Colon (tissue), 2 donors: Measurements from ENCODE around the gene ANTKMT.
"Not testable (repeated sequence)": the region's sequence is repeated elsewhere in the genome, so short reads cannot be mapped to it uniquely, and the experiment has no call there.

Source experiments
- FAIRE-seq: peaks from 2 replicates; lab custom pipeline; 2012; peaks lifted over from hg19 to GRCh38; lab: Jason Lieb, UNC
- donor health status: control.
- donor health status: control.

Gene ANTKMT

DNA sequence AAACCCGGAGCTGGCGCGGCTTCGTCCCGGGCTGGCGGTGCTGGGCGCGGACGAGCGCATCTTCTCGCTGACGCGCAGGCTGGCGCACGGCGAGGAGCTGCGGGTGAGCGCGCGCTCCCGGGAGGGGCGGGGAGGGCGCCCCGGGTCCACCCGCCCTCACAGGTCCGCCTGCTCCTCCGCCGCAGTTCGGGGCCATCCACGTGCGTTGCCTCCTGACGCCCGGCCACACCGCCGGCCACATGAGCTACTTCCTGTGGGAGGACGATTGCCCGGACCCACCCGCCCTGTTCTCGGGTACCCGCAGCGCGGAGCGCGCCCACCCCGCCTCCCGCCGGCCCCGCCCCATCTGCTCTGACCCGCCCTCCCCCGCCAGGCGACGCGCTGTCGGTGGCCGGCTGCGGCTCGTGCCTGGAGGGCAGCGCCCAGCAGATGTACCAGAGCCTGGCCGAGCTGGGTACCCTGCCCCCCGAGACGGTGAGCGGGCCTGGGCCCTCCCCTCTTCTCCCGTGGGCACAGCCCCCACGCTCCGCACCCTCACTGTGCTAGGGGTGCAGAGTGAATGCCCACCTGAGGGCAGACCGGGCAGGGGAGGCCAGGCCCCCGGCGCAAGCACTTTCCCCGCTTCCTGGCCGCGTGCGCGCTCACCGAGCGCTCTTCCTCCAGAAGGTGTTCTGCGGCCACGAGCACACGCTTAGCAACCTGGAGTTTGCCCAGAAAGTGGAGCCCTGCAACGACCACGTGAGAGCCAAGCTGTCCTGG is 7.4 kb downstream of the ANTKMT start:
- FAIRE-seq: no peak

DNA sequence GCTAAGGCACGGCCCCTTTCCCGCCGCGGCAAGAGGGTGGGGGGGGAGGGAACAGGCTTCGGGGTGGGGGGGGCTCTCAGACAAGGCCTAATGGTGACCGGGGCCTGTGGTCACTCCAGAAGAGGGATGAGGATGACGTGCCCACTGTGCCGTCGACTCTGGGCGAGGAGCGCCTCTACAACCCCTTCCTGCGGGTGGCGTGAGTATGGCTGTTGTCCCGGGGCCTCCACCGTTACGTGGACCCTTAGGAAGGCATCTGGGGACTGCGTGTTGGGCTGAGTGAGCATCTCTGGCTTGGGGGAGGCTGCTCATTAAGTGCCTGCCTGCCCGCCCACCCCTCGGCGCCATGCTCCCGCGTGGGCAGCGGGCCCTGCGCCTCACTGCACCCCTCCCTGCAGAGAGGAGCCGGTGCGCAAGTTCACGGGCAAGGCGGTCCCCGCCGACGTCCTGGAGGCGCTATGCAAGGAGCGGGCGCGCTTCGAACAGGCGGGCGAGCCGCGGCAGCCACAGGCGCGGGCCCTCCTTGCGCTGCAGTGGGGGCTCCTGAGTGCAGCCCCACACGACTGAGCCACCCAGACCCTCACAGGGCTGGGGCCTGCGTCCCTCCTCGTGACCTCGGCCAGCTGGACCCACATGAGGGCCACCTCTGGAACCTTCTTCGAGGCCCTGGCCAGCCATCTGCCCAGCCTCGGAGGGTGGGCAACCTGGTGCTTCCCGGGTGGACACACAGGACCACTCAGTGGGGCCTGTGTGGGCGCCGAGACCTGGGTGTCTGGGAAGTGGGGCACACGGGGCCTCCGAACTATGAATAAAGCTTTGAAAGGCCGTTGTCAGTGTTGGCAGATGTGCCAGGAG is 8.2 kb downstream of the ANTKMT start:
- FAIRE-seq: no peak

DNA sequence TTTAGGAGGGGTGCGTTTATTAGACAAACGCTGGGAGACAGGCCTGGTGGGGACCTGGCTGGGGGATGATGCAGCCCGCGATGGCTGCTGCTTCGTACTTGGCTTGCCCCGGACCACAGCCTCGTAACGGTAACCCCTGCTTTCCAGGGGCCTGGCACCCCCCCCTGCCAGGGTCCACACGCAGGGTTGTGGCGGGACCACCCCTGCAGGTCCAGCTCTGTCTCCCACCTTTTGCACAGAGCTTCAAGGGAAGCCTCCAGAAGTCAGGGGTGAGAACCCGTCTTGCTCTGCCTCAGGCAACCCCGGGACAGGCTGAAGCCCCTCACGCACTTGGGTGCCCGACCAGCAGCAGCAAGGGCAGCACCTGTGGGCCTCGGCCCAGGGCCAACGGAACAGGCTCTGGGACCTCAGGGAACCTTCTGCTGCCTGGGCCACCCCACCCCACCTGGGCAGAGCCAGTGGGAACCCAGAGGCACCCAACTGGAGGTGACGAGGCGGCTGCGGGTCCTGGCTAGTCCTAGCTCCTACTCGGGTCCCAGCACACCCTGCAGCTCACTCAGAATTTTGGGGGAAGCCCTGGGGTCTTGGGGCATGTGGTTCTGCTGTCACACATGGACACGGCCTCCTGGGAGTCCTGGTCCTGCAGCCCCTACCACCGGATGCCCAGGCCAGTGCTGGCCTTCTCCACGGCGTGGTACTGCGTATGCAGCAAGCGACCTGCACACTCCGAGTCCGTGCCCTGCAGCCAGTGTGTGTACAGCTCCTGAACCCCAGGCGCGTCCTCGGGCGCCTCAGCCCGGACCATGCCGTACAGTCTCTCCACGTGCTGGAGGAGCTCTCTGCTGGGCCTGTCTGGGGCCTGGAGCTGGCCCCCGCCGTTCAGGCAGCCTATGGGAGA is 9.1 kb downstream of the ANTKMT start:
- FAIRE-seq: no peak

DNA sequence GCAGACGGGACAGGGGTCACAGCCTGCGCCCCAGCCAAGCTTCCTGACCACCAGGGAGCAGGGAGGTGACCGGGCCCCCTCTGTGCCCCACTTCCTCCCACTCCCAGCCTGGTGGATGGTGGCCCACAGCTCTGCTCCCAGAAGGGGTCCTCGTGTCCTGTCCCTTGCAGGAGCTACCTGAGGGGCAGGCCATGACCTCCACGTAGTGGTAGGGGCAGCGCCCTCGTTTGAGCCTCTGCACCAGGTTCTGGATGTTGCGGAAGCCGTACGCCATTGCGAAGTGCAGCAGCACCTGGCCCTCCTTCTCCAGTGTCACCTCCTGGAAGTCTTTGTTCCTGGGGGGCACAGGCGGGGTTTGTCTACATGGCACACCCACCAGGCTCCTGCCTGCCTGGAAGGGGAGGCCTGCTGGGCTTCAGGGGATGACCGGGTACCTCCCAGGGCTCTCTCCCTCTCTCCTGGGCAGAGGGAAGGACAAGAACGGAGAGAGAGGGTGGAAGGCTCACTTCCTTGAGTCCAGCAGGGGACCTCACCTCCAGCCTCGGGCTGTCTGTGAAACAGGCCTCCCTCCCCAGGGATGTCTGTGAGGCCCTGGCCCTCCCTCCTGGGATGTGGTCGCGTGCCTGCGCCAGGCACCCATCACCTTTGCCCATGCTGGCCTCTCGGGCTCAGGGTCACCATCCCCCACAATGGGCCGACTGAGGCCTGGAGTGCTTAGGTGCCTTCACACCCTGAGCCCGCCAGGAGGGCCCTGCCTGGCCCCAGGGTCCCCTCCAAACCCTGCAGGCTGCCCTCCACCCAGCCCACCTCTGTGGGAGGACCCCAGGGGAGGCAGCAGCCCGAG is 9.9 kb downstream of the ANTKMT start:
- FAIRE-seq: no peak

DNA sequence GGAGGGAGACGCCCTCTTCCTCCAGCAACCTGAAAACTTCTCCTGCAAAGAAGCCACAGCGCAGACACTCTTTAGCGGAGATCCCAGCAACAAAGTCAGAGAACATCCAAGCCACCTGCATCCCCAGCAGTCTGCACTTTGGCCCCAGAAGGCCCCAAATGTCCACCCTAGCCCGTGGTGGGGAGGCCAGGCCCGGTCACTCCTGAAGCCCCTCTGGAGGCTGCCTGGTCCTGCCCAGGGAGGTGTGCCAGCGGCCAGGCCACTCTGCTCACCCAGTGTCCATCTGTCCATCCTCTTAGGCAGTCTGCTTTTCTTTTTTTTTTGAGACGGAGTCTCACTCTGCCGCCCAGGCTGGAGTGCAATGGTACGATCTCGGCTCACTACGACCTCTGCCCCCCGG is 11.4 kb downstream of the ANTKMT start:
- FAIRE-seq: no peak

DNA sequence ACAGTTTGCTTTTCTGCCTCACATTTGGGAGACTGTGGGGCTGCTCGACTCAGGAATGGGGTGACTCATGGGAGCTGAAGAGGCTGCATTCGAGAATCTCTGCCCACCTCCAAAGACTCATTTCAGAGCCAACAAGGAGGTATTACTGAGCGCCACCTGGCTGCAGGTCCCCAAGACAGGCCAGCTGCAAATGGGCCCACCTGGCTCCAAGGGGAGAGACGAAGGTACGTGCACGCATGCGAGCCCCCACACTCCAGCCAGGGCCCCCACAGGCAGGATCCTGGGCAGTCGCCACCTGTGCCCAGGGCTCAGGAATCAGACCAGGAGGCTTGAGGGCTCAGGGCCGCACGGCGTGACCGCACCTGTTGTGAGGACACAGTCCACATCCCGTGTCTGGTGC is 12.0 kb downstream of the ANTKMT start:
- no peak for FAIRE-seq

DNA sequence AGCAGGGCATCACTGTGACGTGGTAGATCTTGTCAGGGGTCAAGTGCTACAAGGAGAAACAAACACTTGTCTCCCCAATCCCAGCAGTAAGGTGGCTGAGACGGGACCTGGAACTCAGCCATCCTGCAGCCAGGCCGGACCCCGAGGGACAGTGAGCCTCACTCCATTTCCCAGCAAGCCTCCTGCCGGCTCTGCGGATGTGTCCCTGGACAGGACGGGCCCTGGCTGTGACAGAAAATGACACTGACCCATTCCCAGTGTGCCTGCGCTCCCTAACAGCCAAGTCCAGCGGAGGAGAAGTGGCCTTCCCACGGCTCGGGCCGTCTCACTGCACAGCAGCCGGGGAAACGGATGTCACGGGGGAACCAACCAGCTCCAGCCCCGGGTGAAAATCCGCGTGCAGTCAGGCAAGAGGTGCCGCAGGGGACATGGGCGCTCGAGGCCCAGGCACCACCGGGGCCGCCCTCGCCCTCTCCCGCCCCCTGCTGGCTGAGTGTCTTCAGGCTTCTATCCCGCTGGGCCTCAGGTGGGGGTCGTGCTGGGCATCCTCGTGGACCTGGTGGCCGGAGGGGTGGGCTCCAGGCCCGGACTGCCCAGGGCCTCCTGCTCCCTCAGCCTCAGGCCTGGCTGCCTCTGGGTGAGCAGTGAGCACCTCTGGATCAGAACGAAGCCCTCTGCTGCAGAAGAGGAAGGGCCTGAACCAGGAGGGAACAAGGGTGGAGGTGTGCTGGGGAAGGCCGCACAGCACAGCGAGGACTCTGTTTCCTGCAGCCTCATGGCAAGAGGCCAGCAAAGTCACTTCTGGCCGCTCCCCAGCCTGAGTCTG is 12.6 kb downstream of the ANTKMT start:
- no peak for FAIRE-seq

DNA sequence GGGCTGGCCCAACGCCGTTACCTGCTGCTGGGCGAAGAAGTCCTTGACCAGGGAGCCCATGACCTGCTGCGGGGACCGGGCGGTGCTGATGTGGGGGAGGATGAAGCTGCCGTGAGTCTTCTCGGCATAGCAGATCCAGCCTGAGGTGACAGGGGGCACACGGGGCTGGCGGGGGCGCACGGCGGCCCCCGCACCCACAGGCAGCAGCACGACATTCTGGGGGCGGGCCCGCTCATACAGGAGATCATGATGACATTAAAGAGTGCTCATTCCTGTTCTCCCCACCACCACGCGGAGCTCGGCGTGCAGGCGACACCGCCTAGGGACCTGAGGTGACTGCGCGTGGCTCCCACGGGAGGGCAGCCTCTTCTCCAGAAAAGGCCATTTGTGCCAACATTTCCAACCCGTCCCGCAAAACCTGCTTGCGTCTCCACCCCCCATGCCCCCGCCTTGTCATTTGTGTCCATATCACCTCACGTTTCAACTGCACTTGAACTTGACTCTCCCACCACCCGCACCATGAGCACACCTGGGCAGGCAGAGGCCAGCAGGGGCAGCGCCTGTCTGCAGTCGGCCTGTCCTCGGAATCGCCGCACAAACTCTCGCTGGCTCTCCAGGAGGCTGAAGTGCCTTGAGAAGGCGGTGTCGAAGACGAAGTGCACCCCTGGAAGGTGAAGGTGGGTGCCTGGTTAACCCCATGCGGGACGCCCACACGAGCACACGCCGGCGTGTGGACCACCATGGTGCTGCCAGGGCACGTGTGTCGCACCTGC is 13.4 kb downstream of the ANTKMT start:
- FAIRE-seq: no peak

DNA sequence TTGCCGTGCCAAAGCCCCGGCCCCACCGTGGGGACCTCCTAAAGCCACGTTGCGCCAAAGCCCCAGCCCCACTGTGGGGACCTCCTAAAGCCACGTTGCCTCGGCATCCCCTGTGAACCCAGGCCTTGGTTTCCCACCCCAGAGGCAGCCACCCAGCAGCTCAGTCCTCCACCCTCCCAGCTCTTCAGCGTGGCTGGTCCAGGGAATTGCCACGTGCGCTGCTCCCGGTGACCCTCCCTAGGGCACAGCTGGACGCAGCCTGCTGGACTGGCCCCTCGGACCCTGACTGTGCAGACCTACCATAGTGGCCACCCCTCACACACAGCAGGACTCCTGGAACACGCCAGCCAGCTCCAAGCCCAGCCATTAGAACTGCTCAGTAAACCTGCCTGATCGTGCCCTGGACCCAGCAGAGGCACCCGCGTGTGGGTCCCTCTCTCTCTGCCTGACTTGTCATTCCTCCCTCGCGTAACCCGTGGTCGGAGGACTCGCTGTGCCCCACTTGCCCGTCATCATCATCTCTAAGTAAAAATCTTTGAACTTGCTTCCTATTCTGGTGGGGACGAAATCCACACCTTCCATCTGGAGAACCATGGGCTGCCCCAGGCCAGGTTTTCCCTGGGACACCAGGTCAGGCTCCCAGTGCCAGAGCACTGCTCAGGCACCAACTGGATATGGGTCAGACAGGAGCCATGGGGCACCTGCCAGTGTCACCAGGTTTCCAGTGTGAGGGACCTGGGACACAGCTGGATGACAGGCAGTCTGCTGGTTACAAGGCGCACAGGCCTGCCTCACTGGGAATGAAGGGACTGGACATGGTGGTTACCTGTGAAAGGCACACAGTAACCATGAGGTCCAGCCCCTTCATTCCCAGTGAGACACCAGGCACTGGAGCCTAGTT is 14.3 kb downstream of the ANTKMT start:
- no peak for FAIRE-seq

DNA sequence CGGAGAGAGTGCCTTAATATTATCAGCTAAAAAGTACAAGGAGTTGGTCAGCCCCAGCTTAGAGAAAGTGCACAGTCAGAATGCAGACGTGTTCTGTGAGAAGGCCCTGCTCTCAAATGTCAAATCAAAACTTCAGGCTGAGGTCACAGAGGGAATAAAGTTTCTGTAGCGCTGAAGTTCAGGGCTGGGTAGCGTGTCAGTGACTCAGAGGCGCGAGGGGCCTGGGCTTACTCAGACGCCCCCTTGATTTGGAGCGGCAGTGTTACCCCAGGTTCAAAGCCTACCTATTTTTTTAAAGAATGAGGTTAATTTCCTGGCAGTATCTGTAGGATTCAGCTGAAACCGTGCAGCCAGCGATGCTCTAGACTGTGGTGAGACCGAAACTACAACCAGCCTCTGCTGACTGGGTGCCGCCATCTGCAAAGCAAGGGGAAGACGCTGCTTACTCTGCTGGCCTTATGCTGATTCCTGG is 15.1 kb downstream of the ANTKMT start:
- FAIRE-seq: no peak

DNA sequence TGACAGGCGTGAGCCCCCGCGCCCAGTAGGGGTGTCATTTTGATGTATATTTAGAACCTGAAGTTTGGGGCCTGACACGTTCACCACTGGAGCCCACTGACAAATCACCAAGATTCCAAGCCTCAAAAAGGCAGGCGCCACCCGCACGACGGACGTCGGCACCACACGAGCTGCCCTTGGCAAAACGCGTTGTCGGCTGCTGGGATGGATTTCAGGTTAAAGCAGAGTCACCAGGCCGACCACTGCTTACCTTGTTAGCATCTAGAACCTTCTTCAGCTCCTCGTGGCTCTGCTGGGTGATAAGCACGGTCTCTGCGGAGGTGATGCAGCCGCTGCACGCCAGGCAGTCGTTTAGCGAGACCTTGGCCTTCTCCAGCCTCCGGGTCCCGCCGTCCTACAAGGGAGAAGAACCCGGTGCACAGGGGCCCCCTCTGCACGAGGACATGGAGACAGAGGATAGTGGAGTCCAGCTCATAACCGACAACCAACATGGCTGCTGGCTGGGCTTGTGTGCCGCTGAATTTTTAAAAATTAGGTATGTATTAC is 16.1 kb downstream of the ANTKMT start:
- no peak for FAIRE-seq

DNA sequence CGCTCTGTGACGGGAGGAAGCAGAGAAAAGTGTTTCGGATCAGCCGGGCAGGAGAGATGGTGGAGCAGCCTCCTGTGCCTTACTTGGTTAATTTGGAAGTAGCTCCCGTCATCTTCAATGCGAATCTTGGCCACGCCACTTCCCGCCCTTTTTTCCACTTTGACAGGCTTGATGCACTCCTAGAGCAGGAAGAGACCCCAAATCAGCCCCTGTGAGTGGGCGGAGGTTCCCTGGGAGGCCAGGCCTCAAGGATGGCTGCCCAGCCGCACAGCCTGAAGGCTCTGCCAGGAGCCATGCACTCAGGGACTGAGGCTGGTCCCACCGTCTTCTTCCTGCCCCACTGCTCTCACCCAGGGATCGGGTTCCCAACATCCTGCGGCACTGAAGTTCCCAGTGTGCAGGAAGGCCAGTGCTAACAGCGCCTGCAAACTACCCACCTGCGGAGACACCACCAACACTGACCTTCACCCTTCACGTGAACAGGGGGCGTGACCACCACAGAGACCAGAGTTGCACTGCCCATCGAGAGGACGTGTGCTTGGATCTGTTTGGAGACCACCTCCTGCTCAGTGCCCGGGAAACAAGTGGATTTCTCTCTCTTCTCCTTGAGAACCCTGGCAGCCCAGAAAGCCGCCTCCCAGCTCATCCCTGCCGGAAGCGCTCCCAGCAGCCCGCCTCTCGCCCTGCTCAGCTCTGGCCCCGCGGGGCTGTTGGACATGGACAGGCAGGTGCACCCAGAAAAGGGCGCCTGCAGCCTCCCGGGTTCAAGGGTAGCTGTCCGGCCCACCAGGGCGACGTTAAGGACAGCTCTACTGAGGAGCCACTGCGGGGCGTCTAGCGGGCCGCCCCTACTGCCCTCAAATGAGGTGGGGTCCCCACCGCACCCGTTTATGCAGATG is 18.9 kb downstream of the ANTKMT start:
- no peak for FAIRE-seq

DNA sequence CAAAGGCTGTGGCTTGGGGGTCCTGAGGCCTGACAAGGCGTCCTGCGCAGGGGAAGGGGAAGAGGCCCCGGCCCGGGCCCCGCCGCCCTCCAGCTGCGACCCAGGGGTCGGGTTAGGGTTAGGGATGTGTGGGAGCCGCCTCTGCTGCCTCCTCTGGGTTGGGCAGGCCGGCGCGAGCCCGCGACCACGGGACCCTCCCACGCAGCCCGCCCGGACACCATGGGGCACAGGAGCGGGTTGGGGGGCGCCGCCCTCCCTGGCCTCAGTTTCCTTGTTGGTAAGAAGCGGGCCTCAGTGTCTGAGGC is 19.5 kb downstream of the ANTKMT start:
- no peak for FAIRE-seq

DNA sequence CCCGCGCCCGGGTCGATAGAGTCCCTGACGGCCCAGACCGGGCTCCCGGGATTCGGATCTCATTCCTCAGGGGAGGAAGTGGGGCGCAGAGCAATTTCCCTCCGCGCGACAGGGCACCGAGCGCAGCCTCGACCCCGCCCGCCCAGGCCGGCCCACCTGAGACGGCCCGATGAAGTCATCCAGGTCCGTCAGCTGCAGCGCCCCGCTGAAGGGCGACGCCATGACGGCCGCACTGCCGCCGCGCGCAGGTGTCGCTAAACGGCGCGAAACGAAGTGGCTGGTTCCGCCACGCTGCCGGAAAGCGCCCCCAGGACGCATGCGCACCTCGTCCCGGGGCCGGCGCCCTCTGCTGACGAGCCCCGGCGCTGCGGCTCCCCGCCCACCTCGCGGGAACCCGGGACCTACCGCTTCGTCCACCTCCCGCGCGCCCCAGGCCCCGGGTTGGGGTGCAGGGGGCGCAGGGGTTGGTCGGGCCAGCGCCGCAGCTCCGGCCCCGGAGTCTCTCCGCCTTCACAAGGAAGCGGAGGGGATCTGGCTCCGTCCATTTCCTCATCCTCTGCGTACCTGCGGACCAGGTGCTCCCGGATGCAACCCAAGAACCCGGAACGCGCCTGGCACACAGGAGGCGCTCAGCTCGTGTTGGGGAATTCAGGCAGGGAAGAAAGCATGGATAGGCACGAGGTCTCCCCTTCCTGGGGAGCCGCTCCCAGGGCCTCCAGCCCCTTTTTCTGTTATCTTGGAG is 20.0 kb downstream of the ANTKMT start, which contains the start of gene CIAO3:
TSS of gene CIAO3 (minus strand) at position 234 of the 742 bp plus-strand sequence. CDS start at position 222, 12 bp downstream.
- FAIRE-seq: no peak

DNA sequence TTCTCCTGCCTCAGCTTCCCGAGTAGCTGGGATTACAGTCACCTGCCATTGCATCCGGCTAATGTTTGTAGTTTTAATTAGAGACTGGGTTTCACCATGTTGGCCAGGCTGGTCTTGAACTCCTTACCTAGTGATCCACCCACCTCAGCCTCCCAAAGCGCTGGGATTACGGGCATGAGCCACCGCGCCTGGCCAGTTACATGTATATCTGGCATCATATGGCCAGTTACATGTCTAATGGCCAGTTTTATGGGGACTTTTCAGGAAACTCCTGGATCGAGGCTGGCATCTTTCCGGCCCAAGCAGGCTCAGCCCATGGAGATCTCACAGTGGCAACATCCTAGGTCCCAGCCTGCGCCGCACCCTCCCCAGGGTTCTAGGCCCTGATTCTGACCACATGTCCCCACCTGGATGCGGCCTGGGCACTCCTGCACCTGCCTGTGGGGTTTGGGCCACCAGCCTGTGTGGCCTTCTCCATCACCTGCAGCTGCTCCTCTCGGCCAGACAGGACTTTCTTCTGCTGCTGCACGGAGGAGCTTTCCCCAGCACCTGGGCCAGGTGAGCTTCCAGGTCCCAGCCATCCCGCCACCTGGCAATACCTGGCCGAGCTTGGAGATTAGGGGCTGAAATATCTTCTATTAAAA is 21.2 kb downstream of the ANTKMT start:
- FAIRE-seq: no peak

DNA sequence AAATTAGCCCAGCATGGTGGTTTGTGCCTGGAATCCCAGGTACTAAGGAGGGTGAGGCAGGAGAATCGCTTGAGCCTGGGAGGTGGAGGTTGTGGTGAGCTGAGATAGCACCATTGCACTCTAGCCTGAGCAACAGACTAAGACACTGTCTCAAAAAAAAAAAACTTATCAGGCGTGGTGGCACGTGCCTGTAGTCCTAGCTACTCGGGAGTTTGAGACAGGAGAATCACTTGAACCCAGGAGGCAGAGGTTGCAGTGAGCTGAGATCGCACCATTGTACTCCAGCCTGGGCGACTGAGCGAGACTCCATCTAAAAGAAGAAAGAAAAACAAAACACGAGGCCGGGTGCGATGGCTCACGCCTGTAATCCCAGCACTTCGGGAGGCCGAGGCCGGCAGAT is 21.9 kb downstream of the ANTKMT start:
- not testable (repeated sequence) for FAIRE-seq
